Stimulated activated CD4-positive, alpha-beta T cell treated with anti-CD3 and anti-CD28 coated beads, Interleukin-2, amount 100 ng/mL, for 24 hours (primary cell): ENCODE data around the gene C4orf51.

ENCODE experiments used
- DNase-seq, 2 donors: peaks; one replicate each; pipeline ENCODE4 v3.0.0-alpha.2; 2020

C4orf51 gene

GRCh38 chr4:145716200-145716599 is 36.3 kb downstream of the C4orf51 start:
- no peak for DNase-seq

GRCh38 chr4:145716661-145717200 is 36.8 kb downstream of the C4orf51 start:
- DNase-seq, result no peak

GRCh38 chr4:145719752-145720624 is 40.0 kb downstream of the C4orf51 start:
- DNase-seq, result peak; percentile 28 to 37

DNA sequence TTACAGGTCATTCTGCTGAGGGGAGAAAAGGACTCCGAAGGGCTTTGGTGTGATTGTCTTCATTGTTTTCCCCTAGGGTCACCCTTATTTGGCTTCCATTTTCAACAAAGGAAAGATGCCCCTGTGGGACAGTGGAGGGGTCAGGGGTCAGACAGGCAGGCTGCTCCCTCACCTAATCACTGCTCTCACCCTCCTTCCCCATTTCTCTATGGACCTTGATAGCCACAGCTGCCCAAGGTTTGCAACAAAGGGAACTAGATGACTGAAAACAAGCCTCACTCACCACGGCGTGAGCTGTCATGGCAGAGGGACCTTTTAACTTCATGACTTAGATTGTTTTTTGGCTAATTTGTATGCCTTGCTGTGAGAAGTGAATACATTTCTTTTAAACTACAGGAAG is 40.7 kb downstream of the C4orf51 start:
- DNase-seq, result no peak

DNA sequence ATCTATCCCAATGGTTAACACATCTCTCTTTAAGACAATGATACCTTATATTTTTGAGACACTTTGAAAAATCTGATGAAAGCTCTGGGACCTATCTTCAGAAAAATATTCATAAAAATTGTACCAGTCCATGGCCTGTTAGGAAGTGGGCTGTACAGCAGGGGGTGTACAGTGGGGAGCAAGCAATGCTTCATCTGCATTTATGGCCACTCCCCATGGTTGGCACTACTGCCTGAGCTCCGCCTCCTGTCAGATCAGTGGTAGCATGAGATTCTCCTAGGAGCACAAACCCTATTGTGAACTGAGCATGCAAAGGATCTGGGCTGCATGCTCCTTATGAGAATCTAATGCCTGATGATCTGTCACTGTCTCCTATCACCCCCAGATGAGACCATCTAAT is 42.6 kb downstream of the C4orf51 start:
- no peak for DNase-seq

DNA sequence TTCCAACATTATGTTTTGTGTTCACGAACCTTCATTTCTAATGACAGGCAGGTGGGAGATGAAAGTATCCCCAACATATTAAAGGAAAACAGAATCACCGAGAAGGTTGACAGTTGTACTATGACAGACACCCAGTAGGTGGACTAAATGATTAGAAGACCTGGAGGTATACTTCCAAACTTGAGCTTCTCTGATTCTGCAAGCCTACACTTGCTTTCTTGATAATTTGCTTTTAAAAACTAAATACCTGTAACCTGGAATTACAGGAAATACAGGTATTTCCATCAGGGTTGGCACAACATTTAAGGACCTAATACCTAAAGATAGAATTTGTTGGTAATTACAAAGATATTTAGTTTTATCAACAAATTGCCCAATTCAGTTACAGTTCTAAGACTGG is 43.4 kb downstream of the C4orf51 start:
- no peak for DNase-seq

DNA sequence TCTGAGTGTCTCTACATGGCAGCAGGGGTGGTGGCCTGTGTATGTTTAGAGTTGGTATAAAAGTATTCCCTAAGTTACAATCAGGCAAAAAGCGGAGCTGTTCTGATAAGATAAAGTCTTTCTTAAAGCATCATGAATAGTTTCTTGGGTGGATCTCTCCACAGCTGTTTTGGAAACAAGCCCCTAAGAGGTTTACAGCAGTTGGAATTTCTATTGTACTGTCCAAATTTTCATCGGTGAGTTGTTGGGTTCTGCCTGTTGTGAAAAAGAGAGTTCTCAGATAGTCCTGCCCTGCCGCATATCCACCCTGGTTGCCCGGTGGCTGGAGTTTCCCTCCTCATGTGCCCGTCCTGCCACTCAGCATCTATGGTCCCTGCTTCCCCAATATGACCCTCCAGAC is 50.1 kb downstream of the C4orf51 start:
- DNase-seq, result no peak

GRCh38 chr4:145731028-145731427 is 51.1 kb downstream of the C4orf51 start:
- no peak for DNase-seq

DNA sequence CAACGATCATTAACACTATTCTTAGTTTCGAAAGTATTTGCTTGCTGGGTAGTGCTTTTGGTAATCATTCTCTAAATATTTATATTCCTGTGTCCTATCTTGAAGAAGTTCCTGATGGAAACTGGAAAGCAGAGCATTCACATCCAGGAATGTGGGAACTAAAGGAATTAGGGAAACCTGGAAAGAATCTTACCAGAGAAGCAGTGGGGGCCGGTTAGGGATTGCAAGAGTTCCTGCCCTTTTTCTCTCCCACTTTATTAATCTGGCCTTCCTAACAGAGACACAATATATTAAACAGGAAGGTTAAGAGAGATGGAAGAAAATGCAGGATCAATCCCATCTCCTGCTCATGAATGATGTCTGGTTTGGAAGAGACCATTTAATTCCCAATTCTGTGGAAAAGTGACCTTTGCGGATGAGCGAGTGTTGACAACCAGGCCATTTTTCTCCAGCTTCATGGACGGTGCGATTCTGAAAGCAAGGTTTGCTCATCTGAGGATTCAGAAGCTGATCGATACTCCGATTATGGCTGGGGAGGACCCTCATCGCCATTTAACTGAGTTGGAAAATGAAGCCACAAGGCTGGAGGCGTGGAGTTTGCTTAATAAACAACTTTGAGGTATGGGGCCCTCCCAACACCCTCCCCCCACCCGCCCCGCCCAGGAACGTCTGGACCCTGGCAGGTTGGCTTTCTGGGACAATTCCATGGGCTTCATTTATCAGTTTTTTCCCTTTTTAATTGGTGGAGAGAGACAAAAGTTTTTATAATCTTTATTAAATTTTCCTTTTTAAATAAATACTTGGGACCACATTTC is 52.3 kb downstream of the C4orf51 start:
- no peak for DNase-seq

- peak; percentile 79 to 92 for DNase-seq
Measured at GRCh38 chr4:145732895-145733880, 53.2 kb downstream of the C4orf51 start.

- no peak for DNase-seq
Measured at GRCh38 chr4:145734031-145734430, 54.1 kb downstream of the C4orf51 start.

DNA sequence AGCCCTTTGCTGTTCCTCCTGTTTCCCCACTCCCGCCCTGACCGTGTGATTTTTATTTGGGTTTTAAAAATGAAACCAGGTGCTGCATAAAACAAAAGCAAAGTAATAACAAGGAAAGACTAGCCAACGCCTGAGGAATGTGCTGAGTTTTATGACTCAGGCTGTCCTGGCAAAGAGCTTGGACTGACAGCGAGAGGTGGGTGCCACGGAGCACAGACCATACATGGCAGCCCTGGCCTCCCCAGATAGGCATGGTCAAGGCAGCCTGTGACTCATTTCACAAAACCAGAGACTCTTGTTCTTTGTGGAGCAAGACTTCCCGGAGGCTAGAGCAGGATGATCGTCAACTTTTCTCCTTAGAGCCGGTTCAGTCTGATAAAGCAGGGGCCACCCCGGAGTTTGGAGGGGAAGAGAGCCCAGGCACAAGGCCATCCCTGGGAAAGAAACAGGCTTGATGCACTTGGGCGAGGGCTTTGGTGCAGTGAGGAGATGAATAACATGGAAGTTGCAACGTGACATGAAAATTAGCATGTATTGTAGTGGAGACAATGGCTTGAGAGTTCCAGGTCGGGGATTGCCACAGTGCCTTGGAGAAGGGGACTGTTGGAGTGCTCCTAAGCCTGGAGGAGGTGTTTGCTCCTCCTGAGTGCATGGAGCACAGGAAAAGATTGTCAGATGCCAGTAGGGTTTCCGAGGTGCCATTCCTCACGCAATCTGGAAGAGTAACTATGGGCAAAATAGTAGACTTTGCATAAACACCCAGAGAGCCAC is 54.8 kb downstream of the C4orf51 start:
- no peak for DNase-seq

- no peak for DNase-seq
Measured at GRCh38 chr4:145735347-145735675, 55.4 kb downstream of the C4orf51 start.

GRCh38 chr4:145735827-145736226 is 55.9 kb downstream of the C4orf51 start:
- DNase-seq, result no peak

GRCh38 chr4:145736241-145736831 is 56.4 kb downstream of the C4orf51 start:
- DNase-seq, result no peak

DNA sequence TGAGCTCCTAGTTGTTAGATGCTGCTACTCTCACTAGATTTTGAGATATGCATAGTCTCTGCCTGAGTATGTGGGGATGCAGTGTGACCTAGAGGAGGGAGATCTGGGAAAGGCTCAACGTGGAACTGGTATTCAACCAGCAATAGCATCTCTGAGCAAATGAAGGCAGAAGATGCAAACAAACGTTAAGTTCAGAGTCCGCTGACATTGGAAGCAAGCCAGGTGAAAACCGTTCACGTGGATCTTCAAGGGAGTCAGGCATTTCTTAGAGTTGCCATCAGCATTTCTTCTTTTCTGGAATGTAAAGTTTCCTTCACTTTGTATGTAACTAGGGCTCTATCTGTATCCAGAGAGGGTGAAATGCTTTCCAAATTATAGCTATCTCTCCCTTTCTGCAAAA is 59.9 kb downstream of the C4orf51 start:
- DNase-seq, result no peak

DNA sequence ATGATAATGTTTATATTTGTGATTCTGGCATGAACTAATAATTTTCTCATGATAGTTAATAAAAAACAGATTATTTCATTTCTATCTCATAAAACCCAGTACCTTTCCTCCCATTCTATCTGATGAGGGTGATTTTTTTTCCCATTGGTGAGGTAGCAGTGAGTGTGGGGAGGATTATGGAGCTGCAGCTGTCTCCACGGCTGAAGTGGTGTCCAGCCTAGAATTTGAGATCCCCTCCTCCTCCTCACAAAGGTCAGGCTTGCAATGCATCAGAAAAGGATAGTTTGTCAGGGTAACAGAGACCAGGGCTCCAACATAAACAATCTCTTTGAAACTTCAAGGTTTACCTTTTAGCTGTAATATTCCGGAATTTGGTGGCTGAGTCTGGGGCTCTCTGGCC is 60.9 kb downstream of the C4orf51 start:
- DNase-seq, result no peak

DNA sequence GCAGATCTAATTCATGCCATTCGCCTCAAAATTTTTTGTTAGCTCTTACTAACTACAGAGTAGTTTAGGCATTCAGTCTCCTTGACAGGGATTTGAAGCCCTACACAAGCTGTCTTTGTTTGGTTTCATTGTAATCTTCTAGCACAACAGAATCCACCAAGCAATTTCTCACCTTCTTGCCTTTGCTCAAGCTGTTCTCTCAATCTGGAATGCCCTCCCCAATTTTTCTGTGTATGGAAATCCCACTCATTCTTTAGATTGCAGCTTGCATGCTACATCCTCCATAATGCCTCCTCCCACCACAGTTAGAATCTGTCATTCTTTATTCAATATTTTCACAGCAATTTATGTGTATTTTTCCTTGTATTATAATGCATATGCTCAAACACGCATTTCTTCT is 63.7 kb downstream of the C4orf51 start:
- no peak for DNase-seq

GRCh38 chr4:145755802-145756201 is 75.9 kb downstream of the C4orf51 start:
- DNase-seq, result no peak

DNA sequence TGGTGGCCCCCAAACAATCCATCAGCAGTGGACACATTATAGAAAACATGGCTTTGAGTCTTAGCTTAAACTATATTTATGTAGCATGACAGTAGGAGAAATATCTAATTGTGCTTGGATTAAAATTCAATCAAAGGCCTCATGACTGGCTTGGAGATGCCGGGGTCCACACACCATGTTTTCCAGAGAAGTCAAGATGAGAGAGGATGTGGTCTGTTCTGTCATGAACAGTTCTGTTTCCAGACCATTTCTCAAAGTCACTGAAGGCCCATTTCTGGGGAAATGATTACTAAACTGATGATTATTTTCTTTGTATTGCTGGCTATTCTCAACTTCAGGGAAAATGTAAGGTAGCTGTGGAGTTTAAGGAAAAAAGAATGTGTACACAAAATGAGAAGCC is 76.3 kb downstream of the C4orf51 start:
- no peak for DNase-seq

DNA sequence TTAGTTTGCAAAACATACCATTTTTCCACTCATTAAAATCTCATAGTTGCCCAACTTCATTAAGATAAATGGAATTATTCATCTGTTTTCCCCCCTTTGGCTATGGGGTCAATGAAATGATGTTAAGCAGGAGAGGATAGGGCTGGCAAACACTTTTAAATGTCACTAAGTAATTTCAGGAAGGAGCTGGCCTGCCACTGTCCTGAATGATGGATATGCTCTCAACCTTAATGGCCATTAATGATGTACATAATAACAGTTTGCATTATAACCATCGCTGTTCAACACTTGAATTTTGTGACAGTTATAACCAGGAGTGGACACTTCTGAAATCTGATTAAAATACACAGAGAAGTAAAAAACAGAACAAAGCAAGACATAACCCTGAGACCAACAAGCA is 77.2 kb downstream of the C4orf51 start:
- DNase-seq, result no peak
